HepG2 (cell line): ENCODE data around the gene P2RY2.

Experiments used
- CREB1 ChIP-seq, 2 experiments: fragments of 450-650 bp in 1 of 2; IDR thresholded peaks; 2 replicates each; pipeline ENCODE4 v1.6.1; 2016 to 2017; ENCODE audit warnings: control low read depth in 1 of 2, mild to moderate bottlenecking in 1 of 2, missing compliant biosample characterization in 1 of 2, missing genetic modification characterization in 1 of 2
- SP2 ChIP-seq: sonication (generic); formaldehyde crosslinking; IDR thresholded peaks from 2 replicates; pipeline ENCODE4 v1.5.1; 2020; ENCODE audit warnings: mild to moderate bottlenecking, missing genetic modification reagents
- SP4 ChIP-seq: sonication (generic); formaldehyde crosslinking; IDR thresholded peaks from 2 replicates; pipeline ENCODE4 v1.8.1; 2023; ENCODE audit warnings: mild to moderate bottlenecking, missing genetic modification reagents
- TGIF2 ChIP-seq: IDR thresholded peaks from 2 replicates; pipeline ENCODE4 v1.6.1; 2016; ENCODE audit warnings: control low read depth, missing compliant biosample characterization
- ZBTB20 ChIP-seq: sonication (generic); formaldehyde crosslinking; IDR thresholded peaks from 2 replicates; pipeline ENCODE4 v1.8.1; 2023; ENCODE audit warnings: missing genetic modification reagents, low read depth, mild to moderate bottlenecking, borderline replicate concordance
- ZNF335 ChIP-seq: sonication (generic); formaldehyde crosslinking; IDR thresholded peaks from 2 replicates; pipeline ENCODE4 v1.4.0; 2020; ENCODE audit warnings: missing genetic modification reagents
- TF ChIP-seq, protein P1 (sequence below): sonication (generic); formaldehyde crosslinking; IDR thresholded peaks from 2 replicates; pipeline ENCODE4 v1.5.0; 2020; ENCODE audit warnings: mild to moderate bottlenecking, missing genetic modification reagents, moderate library complexity

DNA sequence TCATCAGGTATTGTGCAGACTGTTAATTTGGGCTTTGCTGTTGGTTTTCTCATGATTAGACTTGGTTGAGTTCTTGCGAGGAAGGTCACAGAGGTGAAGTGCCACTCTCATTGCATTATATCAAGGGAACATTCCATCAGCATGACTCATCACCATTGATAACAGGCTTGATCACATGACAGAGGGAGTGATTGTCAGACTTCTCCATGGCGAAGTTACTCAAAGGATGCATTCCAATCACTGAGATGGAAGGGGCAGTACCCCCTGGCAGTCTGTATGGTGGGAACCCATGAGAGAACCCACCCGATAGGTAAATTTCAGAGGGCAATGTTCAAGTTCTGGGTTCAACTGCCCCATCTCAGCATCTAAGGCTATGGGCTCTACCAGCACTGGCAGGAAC is 19.4 kb upstream of the P2RY2 start:
- TF ChIP-seq SP4 (CRISPR knock-in tag) (no peak), SP2 (CRISPR knock-in tag) (no peak), CREB1 (IDR thresholded peaks at IDR 0.05) (no peak), CREB1 (CRISPR knock-in tag; IDR thresholded peaks at IDR 0.05) (no peak), ZBTB20 (no peak), ZNF335 (CRISPR knock-in tag) (no peak), TGIF2 (CRISPR knock-in tag) (no peak)
- TF ChIP-seq, protein P1, sequence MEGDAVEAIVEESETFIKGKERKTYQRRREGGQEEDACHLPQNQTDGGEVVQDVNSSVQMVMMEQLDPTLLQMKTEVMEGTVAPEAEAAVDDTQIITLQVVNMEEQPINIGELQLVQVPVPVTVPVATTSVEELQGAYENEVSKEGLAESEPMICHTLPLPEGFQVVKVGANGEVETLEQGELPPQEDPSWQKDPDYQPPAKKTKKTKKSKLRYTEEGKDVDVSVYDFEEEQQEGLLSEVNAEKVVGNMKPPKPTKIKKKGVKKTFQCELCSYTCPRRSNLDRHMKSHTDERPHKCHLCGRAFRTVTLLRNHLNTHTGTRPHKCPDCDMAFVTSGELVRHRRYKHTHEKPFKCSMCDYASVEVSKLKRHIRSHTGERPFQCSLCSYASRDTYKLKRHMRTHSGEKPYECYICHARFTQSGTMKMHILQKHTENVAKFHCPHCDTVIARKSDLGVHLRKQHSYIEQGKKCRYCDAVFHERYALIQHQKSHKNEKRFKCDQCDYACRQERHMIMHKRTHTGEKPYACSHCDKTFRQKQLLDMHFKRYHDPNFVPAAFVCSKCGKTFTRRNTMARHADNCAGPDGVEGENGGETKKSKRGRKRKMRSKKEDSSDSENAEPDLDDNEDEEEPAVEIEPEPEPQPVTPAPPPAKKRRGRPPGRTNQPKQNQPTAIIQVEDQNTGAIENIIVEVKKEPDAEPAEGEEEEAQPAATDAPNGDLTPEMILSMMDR (CRISPR knock-in tag): no peak
